Kidney (tissue), 14 donors: Measurements from ENCODE around the gene CPT1B. TPM values are rescaled to one million over a fixed set of nuclear protein-coding genes. Genes with fewer than 3 reads are reported as not detected.
A peak's percentile ranks its signal among the peaks of the same experiment; 100 is the strongest.

Source experiments
- DNase-seq, 5 donors: peaks; one replicate each; pipeline ENCODE4 v3.0.0-alpha.2; 2013 to 2020
- FAIRE-seq: peaks from 2 replicates; lab custom pipeline; 2012; peaks lifted over from hg19 to GRCh38; lab: Jason Lieb, UNC
- H3K27ac ChIP-seq, 2 donors: one replicate each; pipeline ENCODE4 v1.7.0; 2013; ENCODE audit warnings: low read depth in 2 of 2, low read length in 2 of 2, inconsistent platforms in 1 of 2
- H3K27me3 ChIP-seq: one replicate; pipeline ENCODE4 v1.7.1; 2013; ENCODE audit warnings: low read length, inconsistent platforms; ENCODE audit not compliant: control insufficient read depth, insufficient read depth
- H3K36me3 ChIP-seq, 3 donors: one replicate each; pipeline versions ENCODE4 v1.7.0 to v1.7.1; 2013; ENCODE audit warnings: low read length in 3 of 3, control low read depth in 1 of 3, inconsistent platforms in 1 of 3; ENCODE audit not compliant: insufficient read depth in 3 of 3, control insufficient read depth in 2 of 3
- H3K4me1 ChIP-seq, 3 donors: one replicate each; pipeline versions ENCODE4 v1.7.0 to v1.7.1; 2013; ENCODE audit warnings: low read length in 3 of 3, inconsistent platforms in 1 of 3, low read depth in 1 of 3; ENCODE audit not compliant: control insufficient read depth in 2 of 3, insufficient read depth in 2 of 3
- H3K4me3 ChIP-seq, 3 donors: one replicate each; pipeline versions ENCODE4 v1.7.0 to v1.8.1; 2013; ENCODE audit warnings: low read length in 3 of 3, control low read depth in 1 of 3, inconsistent platforms in 1 of 3
- H3K9ac ChIP-seq, 3 donors: one replicate each; pipeline versions ENCODE4 v1.7.0 to v1.7.1; 2013; ENCODE audit warnings: low read length in 3 of 3, control low read depth in 1 of 3, inconsistent platforms in 1 of 3
- H3K9me3 ChIP-seq, 3 donors: one replicate each; pipeline versions ENCODE4 v1.7.0 to v1.7.1; 2013; ENCODE audit warnings: low read length in 3 of 3, control low read depth in 1 of 3, inconsistent platforms in 1 of 3; ENCODE audit not compliant: control insufficient read depth in 2 of 3, insufficient read depth in 1 of 3
- CTCF ChIP-seq: IDR thresholded peaks from 3 replicates; pipeline ENCODE4 v1.5.1; 2012; ENCODE audit warnings: mild to moderate bottlenecking, moderate library complexity, borderline replicate concordance; ENCODE audit not compliant: insufficient read depth; ENCODE audit errors: extremely low read depth
- intact Hi-C: fragments of 100-400 bp; cut with DNase I; formaldehyde crosslinking; loops from one replicate; pipeline ENCODE4 v1.11.1; 2022
- polyA plus RNA-seq: library from polyadenylated mRNA; stranded (reverse); fragments of 350-450 nt; fragmentation: Illumina TruSeq; extraction: RNeasy Lipid Tissue Mini Kit (QIAGEN cat#74804); gene quantifications from one replicate; pipeline ENCODE4 v1.2.3, GENCODE V29; 2014; ENCODE audit warnings: low read depth, low replicate concordance; ENCODE audit not compliant: insufficient read depth
- total RNA-seq: library from RNA; stranded (reverse); fragmentation: NEBNext Ultra II Directional; extraction: Animal tissue kit (Norgen Biotek cat#: 25700); gene quantifications from one replicate; pipeline ENCODE4 v1.2.1, GENCODE V29; 2021
- donor health status: control.
- donor health status: control.
- donor health status: control.
- donor health status: control.
- donor health status: control.
- donor health status: DM: yes; HTN: yes; CAD: no.
- donor health status: Normal renal cell carcinoma (clear cell type).

CPT1B gene
- total and polyA plus RNA-seq, 2 donors from 2014 or later, result 20.6 to 34.3 TPM

- no peak for TF ChIP-seq CTCF
- intact Hi-C loops, result no loop called here
- Histone ChIP-seq H3K9me3 (no peaks in the 10 kb centered on the region), H3K27me3 (peaks cover 2% of the 10 kb centered on the region), H3K4me1 (peaks cover 0 to 22% (median 11%) of the 10 kb centered on the region in 3 donors), H3K9ac (peak within 1 kb of the TSS in 1 of 3 donors; percentile 61), H3K27ac (peak within 1 kb of the TSS; percentile 89 to 95), H3K4me3 (peak within 1 kb of the TSS; percentile 36 to 65 (median 52)), H3K36me3 (peaks cover 0 to 7% (median 6%) of the 10 kb centered on the region in 3 donors)
- DNase-seq (peak; percentile 97 to 99 (median 99)), FAIRE-seq (no peak)
Measured at GRCh38 chr22:50525104-50525857, 52.9 kb downstream of the CPT1B start, which contains the start of gene SCO2. TSS of gene SCO2 (minus strand) at chr22:50525598. CDS start at chr22:50524411, 1,187 bp downstream.

DNA sequence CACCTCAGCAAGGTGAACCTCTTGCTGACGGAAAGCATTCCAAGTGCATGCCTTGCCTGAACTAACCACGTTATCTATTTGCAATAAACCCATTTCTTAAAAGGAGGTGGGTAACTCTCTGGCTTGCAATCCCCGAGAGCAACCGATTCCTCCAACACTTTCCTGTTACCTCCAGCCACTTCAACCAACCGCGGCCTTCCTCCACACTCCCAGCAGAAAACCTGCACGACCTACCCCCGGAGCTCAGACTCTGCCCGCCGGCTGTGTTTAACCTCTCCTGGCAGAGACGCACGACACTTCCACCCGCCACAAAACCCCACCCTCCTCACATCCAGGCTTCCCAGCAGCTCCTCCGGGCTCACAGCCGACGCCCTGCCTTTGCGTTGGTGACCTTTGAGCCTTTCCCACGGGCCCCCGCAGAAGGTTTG is 53.5 kb downstream of the CPT1B start:
- Histone ChIP-seq H3K27ac (peak overlapping the region; percentile 69 to 89), H3K9ac (peak overlapping the region in 1 of 3 donors; percentile 61)

DNA sequence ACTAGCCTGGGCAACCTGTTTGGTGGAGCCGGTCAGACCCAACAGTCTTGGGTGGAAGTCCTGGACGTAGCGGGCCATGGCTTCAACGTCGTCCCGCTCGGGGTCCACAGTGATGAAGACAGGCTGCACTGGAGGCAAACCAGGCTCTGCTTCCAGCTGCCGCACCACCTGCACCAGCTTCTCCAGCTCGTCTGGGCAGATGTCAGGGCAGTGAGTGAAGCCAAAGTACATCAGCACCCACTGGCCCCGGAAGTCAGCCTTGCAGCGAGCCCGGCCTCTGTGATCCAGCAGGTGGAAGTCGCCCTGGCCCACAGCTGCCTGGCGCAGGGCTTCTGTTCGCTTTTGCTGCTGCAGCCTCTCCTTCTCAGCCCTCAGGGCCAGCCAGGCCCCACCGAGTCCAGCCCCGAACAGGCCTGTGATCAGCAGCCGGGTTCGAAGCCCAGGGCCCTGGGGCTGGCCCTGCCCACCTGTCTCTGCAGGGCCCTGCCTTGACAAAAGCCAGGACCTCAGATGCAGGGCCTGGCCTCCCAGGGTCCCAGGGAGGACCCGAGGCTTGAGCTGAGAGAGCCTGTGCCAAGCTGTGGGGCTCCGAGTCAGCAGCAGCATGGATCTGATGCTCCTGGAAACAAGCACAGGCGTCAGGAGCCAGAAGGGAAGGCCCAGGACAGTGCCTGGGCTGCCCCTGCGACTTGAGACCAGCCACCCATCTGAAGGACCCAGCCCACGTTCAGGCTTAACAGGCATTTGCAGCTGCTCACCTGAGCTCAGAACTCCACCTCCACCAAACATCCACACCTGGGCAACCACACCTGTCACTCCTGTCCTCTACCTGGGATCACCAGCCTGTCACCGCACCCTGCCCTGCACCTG is 54.2 kb downstream of the CPT1B start:
- Histone ChIP-seq H3K9me3 (no peaks in the 10 kb centered on the region), H3K4me3 (peak overlapping the region; percentile 26 to 65 (median 36)), H3K27me3 (no peaks in the 10 kb centered on the region), H3K4me1 (peaks cover 0 to 20% (median 11%) of the 10 kb centered on the region in 3 donors), H3K27ac (no peak overlapping the region), H3K9ac (peak overlapping the region in 1 of 3 donors; percentile 61), H3K36me3 (peaks cover 0 to 8% (median 7%) of the 10 kb centered on the region in 3 donors)
- no peak for TF ChIP-seq CTCF
- FAIRE-seq, result no peak
- peak in 2 of 5 donors; percentile 44 to 79 for DNase-seq
- intact Hi-C loops, result no loop called here

More for the DNA sequence above, 53.5 kb downstream of the CPT1B start:
- intact Hi-C loops, result no loop called here
- Histone ChIP-seq H3K4me3 (peak overlapping the region; percentile 26 to 65 (median 36)), H3K27me3 (peaks cover 2% of the 10 kb centered on the region), H3K4me1 (peaks cover 0 to 20% (median 11%) of the 10 kb centered on the region in 3 donors), H3K9me3 (no peaks in the 10 kb centered on the region), H3K36me3 (peaks cover 0 to 7% (median 6%) of the 10 kb centered on the region in 3 donors)
- peak in 1 of 5 donors; percentile 52 for DNase-seq
- TF ChIP-seq CTCF, result no peak
- no peak for FAIRE-seq
